GM19035 (cell line): ENCODE measurements around the gene NCKIPSD.
"Not testable (repeated sequence)": the region's sequence is repeated elsewhere in the genome, so short reads cannot be mapped to it uniquely, and the experiment has no call there.

Experiments used
- ATAC-seq: cut with Tn5 transposase; IDR thresholded peaks from one replicate; pipeline ENCODE4 v1.9.1; 2021; ENCODE audit not compliant: unreplicated experiment

The NCKIPSD gene

DNA sequence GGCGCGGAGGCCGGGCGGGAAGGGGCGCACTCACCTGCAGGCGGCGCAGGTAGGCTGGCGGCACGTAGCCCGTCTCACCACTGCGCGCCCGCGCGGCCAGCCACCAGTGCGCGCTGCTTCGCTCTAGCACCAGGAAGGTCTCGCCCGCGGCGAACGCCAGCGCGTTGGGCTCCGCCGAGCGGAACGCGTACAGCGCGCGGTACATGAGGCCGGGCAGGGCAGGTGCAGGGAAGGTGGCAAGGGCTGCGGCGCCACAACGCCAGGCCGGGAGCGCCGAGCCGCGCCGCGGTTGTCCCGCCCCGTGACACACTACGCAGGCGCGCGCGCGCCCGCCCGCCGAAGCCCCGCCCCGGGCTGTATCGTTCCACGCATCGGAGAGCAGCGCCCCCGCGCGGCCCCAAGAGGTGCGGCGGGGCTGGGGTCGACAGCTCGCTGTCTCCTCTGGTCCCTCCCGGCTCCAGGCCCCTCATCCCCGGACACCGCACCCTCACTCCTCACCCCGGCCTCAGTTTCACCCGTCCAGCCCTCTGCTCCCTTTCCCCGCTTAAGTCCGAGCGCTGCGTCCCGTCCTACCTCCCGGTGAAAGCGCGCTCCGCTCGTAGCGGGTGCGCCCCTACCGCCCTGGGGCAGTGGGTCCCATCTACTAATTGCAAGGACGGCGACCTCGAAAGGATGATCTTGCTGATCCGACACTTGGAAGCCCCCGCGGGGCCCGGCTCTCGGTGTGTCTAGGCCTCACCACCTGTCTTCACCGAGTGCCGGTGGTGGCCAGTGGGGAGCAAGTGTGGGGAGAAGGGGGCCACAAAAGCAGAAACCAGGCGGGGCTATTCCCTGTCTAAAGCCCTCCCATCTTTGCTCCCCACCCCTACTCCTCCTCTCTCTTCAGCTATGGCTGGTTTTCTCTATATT is at the start of gene NCKIPSD:
NCKIPSD (minus strand) TSS at position 313 of the 909 bp plus-strand sequence; CDS start at position 205, 108 bp downstream.
- ATAC-seq = peak; percentile 80

DNA sequence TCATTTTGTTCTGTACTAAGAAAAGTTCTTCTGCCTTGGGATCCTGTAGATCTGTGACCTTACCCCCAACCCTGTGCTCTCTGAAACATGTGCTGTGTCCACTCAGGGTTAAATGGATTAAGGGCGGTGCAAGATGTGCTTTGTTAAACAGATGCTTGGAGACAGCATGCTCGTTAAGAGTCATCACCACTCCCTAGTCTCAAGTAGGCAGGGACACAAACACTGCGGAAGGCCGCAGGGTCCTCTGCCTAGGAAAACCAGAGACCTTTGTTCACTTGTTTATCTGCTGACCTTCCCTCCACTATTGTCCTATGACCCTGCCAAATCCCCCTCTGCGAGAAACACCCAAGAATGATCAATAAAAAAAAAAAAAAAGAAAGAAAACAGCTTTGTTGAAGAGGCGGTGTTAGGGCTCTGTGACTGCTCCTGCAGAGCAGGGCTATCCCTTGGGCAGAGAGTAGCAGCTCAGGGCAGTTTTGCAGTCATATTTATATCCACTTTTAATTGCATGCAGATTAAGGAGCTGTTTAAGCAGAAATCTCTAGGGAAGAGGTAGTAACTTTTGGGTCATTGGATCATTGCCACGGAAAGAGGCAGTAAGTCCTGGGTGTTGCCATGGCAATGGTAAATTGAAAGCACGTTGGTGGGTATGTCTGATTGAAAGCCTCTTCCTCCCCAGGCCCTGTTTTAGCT is 49.5 kb upstream of the NCKIPSD start:
- ATAC-seq = not testable (repeated sequence)

- not testable (repeated sequence) for ATAC-seq
These were observed 48.8 kb upstream of the NCKIPSD start for GRCh38 chr3:48734541-48734940.

DNA sequence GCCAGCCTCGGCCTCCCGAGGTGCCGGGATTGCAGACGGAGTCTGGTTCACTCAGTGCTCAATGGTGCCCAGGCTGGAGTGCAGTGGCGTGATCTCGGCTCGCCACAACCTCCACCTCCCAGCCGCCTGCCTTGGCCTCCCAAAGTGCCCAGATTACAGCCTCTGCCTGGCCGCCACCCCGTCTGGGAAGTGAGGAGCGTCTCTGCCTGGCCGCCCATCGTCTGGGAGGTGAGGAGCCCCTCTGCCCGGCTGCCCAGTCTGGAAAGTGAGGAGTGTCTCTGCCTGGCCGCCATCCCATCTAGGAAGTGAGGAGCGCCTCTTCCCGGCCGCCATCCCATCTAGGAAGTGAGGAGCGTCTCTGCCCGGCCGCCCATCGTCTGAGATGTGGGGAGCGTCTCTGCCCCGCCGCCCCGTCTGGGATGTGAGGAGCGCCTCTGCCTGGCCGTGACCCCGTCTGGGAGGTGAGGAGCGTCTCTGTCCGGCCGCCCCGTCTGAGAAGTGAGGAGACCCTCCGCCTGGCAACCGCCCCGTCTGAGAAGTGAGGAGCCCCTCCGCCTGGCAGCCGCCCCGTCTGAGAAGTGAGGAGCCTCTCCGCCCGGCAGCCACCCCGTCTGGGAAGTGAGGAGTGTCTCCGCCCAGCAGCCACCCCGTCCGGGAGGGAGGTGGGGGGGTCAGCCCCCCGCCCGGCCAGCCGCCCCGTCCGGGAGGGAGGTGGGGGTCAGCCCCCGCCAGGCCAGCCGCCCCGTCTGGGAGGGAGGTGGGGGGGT is 48.2 kb upstream of the NCKIPSD start:
- not testable (repeated sequence) for ATAC-seq

DNA sequence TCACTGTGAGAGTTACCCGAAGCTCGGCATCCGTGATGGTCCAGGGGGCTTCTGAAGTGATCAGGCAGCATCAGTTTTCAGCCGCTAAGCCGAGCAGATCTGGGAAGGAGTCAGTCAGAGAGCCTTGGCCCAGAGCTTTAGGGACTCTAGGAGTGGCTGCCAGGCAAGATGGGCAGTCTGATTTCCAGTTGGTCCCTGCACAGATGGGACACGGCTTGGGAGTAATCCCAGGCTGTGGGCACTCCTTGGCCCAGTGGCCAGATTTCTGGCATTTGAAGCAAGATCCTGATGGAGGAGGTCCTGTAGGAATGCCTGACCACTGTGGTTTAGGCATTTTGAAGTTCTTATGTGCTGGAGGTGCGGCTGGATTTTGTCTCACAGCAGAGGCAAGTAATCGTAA is 41.8 kb upstream of the NCKIPSD start:
- no peak for ATAC-seq

DNA sequence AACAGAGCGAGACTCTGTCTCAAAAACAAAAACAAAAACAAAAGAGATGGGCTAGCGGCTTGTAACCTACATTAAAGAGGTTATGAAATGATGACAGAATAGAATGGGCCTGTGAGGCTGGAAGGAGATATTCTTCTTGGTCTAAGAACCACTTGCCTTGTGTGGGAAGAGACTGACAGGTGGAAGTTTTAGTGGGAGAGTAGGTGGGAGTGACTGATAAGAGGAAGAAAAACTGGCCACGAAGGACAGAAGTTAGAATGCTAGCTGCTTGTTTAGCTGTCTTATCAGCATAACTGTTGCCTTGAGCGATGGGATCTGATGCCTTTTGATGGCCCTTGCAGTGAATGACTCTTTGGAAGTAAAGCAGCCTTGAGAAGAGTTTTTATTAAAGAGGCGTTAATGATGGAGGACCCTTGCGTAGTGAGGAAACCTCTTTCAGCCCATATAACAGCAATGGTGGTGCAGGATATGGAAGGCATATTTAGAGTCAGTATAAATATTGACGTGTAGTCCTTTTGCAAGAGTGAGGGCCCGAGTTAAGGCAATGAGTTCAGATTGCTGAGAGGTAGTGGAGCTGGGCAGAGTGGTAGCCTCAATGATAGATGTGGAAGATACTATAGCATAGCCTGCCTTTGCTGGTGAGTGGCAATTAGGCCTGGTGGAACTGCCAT is 39.6 kb upstream of the NCKIPSD start:
- ATAC-seq = not testable (repeated sequence)

- no peak for ATAC-seq
These were observed 38.0 kb upstream of the NCKIPSD start for GRCh38 chr3:48723725-48724124.

DNA sequence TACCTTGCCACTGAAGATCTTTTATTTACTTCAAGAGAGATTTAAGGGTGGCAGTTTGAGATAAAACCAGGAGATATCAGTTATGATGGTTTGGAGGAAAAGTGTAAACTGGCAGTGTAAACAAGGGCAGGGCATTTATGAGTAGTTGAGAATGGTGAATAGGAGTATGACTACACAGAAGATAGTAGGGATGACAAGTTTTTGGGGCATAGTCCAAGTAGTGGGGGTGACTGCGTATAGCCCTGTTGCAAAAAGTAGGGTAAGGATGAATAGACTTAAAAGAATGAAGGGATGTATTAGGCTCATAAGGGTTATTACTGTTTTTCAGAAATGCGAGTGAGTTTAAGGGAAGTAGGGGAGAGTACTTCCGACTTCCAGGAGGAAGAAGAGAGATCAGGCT is 37.6 kb upstream of the NCKIPSD start:
- ATAC-seq = not testable (repeated sequence)

- ATAC-seq = peak; percentile 97
These were observed 31.4 kb upstream of the NCKIPSD start, which contains the start of gene IP6K2 for GRCh38 chr3:48716982-48717746. Gene IP6K2 (minus strand): TSS chr3:48717221. CDS start chr3:48695291, 21,930 bp downstream.

DNA sequence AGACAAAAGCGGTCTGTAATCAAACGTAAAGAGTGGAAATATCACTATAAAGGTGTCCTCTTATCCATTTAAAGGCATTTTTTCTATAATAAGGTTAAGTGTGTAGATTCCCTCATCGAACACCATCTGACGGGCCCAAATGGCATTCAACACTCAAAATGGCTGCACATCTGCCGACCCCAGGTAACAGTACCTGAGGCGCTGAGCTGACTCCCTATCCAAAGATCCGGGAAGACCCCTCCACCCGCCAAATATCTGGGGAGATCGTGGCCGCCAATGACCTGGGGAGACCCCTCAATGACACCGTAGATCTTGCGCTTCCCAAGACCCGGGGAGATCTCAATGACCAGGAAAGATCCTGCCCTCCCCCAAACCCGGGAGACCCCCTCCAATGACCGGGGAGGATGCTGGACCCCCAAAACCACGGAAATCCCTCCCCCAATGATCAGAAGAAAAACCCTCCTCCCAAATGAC is 30.8 kb upstream of the NCKIPSD start:
- no peak for ATAC-seq

DNA sequence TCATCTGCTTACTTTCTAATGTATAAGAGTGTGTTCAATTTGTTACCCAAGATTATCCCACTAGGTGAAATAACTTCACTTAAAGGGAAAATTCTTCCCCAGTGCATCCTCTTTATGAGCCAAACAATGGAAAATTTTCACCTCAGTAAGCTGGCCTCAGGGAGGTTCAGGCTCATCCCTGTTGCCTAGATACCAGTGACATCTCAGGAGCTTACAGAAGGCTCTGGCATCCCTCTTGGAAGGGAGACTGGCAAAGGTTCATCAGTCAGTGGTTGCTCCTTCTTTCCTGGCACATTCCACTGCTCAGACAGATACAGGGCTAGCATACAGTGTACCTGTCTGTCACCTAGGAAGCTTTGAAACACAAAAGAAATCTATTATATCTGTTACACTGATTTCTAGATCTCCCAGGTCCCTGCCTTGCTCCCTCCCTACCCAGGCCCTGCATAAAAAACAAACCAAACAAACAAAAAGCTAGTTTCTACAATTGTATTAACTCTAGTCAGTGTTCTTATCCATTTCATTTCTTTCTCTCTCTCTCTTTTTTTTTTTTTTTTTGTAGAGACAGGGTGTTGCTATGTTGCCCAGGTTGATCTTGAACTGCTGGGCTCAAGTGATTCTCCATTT is 29.6 kb upstream of the NCKIPSD start:
- ATAC-seq = no peak

GRCh38 chr3:48711727-48712126 is 26.0 kb upstream of the NCKIPSD start:
- no peak for ATAC-seq

DNA sequence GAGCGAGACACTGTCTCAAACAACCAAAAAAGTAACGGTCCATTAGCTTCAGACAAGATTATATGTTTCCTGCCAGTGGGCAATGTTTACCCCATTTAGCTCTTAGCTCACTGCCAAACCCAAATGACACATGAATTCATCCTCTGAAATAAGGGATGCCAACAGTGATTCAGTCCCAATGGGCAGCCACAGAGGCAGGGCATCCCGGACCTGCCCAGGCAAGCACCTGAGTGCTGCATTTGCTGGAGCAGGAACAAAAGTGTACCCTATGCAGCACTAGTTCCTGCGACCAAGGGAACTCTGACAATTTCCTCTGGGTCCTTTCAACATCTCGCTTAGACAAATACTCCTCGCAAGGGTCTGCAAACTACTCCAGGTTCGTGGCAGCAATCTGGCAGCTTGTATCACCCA is 23.3 kb upstream of the NCKIPSD start:
- ATAC-seq = no peak

DNA sequence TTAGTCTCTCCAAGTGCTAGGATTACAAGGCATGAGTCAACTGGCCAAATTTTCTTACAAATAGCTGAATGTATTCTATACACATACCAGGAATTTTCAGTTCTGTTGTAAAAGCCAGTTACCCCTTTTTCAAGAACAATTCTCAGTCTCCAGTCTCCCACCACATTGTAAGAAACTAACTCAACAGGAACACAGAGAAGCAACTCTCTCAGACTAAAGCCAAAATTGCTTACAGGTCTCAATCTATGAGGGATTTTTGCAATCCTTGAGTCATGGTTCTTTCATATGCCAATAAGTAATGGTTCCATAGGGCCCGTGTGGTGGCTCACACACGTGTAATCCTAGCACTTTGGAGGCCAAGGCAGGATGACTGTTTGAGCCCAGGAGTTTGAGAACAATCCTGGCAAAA is 22.8 kb upstream of the NCKIPSD start:
- no peak for ATAC-seq

DNA sequence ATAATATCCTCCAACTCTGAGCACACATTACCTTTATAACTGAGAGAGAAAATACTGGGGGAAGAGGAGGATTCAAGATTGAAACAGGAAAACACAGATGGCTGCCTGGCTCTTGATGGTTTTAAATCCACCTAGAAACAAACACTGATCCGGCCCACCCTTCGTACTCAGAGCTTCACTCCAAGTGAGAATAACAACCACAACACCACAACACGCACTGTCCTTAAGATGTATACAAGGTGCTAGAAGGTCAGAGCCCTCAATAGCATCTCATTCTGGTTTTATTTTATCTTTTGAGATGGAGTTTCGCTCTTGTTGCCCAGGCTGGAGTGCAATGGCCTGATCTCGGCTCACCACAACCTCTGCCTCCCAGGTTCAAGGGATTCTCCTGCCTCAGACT is 21.4 kb upstream of the NCKIPSD start:
- no peak for ATAC-seq

- ATAC-seq = no peak
These were observed 16.7 kb upstream of the NCKIPSD start for GRCh38 chr3:48702320-48702920.

GRCh38 chr3:48700731-48701405 is 15.2 kb upstream of the NCKIPSD start:
- ATAC-seq = no peak

DNA sequence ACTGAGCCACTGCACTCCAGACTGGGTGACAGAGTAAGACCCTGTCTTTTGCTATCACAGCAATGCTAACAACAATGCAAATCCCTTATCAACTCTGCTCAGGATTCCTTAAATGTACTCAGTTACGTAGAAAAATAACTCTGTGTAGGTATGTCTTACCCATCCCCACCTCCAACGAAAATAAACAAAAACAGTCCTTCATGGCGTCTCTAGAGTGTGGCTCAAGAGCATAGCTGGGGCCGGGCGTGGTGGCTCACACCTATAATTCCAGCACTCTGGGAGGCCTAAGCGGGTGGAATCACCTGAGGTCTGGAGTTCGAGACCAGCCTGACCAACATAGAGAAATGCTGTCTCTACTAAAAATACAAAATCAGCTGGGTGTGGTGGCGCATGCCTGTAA is 13.2 kb upstream of the NCKIPSD start:
- no peak for ATAC-seq
